PC-3 (cell line): ENCODE results near the gene TIMP1. TPM values are rescaled to one million over a fixed set of nuclear protein-coding genes. Genes with fewer than 3 reads are reported as not detected.
"Not testable (repeated sequence)": the region's sequence is repeated elsewhere in the genome, so short reads cannot be mapped to it uniquely, and the experiment has no call there.

ENCODE experiments used
- ATAC-seq: fragments of 200-7000 bp; cut with Tn5 transposase; 2 replicates; pipeline ENCODE4 v1.9.1; 2020; ENCODE audit warnings: mild to moderate bottlenecking, moderate library complexity
- BruUV-seq: library from RNA; stranded (reverse); fragments of 400-500 nt; replicated peaks from 2 replicates; lab custom pipeline; 2021; lab: Mats Ljungman, UMichigan
- CTCF ChIA-PET: fragments of 300-600 bp; sonication (Branson Sonifier 250); formaldehyde crosslinking; loops from one replicate; lab custom pipeline; 2022; ENCODE audit warnings: antibody characterized with exemption; lab: Charles Lee
- POLR2A ChIA-PET: fragments of 300-600 bp; sonication (Branson Sonifier 250); formaldehyde crosslinking; loops from one replicate; lab custom pipeline; 2022; ENCODE audit warnings: antibody characterized with exemption; ENCODE audit not compliant: unreplicated experiment; lab: Charles Lee
- DNase-seq: peaks from one replicate; pipeline ENCODE4 v3.0.0-alpha.2; 2015
- H2AFZ ChIP-seq: fragments of 300-600 bp; sonication (generic); 2 replicates; pipeline ENCODE4 v1.6.0; 2016; ENCODE audit warnings: antibody characterized with exemption, low read length
- H3F3A ChIP-seq: fragments of 300-600 bp; sonication (generic); one replicate; pipeline ENCODE4 v1.6.0; 2017; ENCODE audit warnings: antibody characterized with exemption, low read length, control low read depth, mild to moderate bottlenecking; ENCODE audit not compliant: unreplicated experiment
- H3K27ac ChIP-seq: fragments of 300-600 bp; sonication (generic); 2 replicates; pipeline ENCODE4 v1.5.1; 2016; ENCODE audit warnings: mild to moderate bottlenecking, low read length
- H3K27me3 ChIP-seq: fragments of 300-600 bp; sonication (generic); 2 replicates; pipeline ENCODE4 v1.6.1; 2016; ENCODE audit warnings: low read length, mixed read lengths
- H3K36me3 ChIP-seq: fragments of 300-600 bp; sonication (generic); 2 replicates; pipeline ENCODE4 v1.6.1; 2016; ENCODE audit warnings: low read depth, mixed run types, low read length, mixed read lengths
- H3K4me1 ChIP-seq: fragments of 300-600 bp; sonication (generic); 2 replicates; pipeline ENCODE4 v1.5.1; 2016; ENCODE audit warnings: low read length; ENCODE audit not compliant: insufficient read depth
- H3K4me2 ChIP-seq: fragments of 300-600 bp; sonication (generic); 2 replicates; pipeline ENCODE4 v1.6.0; 2016; ENCODE audit warnings: low read length
- H3K4me3 ChIP-seq: fragments of 300-600 bp; sonication (generic); 2 replicates; pipeline ENCODE4 v1.5.1; 2016; ENCODE audit warnings: mild to moderate bottlenecking, low read length, mixed read lengths
- H3K79me2 ChIP-seq: fragments of 300-600 bp; sonication (generic); 2 replicates; pipeline ENCODE4 v1.6.1; 2017; ENCODE audit warnings: low read length, mixed read lengths
- H3K9ac ChIP-seq: fragments of 300-600 bp; sonication (generic); 2 replicates; pipeline ENCODE4 v1.6.0; 2016; ENCODE audit warnings: mild to moderate bottlenecking, low read length
- H3K9me2 ChIP-seq: fragments of 300-600 bp; sonication (generic); replicated peaks from 2 replicates; pipeline ENCODE4 v1.6.1; 2016; ENCODE audit warnings: mixed run types, low read length, mixed read lengths
- H3K9me3 ChIP-seq: fragments of 300-600 bp; sonication (generic); 2 replicates; pipeline ENCODE4 v1.6.1; 2016; ENCODE audit warnings: low read length, mixed read lengths
- H4K20me1 ChIP-seq: fragments of 300-600 bp; sonication (generic); 2 replicates; pipeline ENCODE4 v1.6.1; 2016; ENCODE audit warnings: low read length, mixed read lengths
- CTCF ChIP-seq: fragments of 300-600 bp; sonication (generic); conservative IDR thresholded peaks from 2 replicates; pipeline ENCODE4 v1.5.1; 2017; ENCODE audit warnings: antibody characterized with exemption, low read depth, mild to moderate bottlenecking, low read length
- EZH2 ChIP-seq: fragments of 300-600 bp; sonication (generic); IDR thresholded peaks from one replicate; pipeline ENCODE4 v1.6.1; 2017; ENCODE audit warnings: antibody characterized with exemption, mild to moderate bottlenecking, low read length; ENCODE audit not compliant: unreplicated experiment
- EZH2phosphoT487 ChIP-seq: fragments of 300-600 bp; sonication (generic); IDR thresholded peaks from 2 replicates; pipeline ENCODE4 v1.6.1; 2018; ENCODE audit warnings: mild to moderate bottlenecking, antibody characterized with exemption, low read length, borderline replicate concordance
- intact Hi-C: fragments of 100-400 bp; cut with micrococcal nuclease; formaldehyde crosslinking; loops from 2 replicates; pipeline ENCODE4 v1.9.0; 2023
- total RNA-seq: library from RNA; depleted of rRNA; stranded (reverse); fragments of >200 nt; gene quantifications from 2 replicates; pipeline ENCODE4 v1.2.3, GENCODE V29; 2014

Gene TIMP1
- total RNA-seq, 1 experiment from 2014 or later = 222 TPM

GRCh38 chrX:47595716-47596251, 13.5 kb downstream of the TIMP1 start:
- no TSS peak for BruUV-seq
- DNase-seq = no peak
- no peaks in the 10 kb centered on the region for H3K9me3 ChIP-seq
- H3K27ac ChIP-seq = no peak overlapping the region
- no peaks in the 10 kb centered on the region for H3F3A ChIP-seq
- no peak overlapping the region for H3K4me2 ChIP-seq
- ATAC-seq = no peak
- H3K4me1 ChIP-seq = no peaks in the 10 kb centered on the region
- H4K20me1 ChIP-seq = no peaks in the 10 kb centered on the region
- no peak for TF ChIP-seq EZH2phosphoT487
- no peak for TF ChIP-seq CTCF
- TF ChIP-seq EZH2 = no peak
- no peak overlapping the region for H2AFZ ChIP-seq
- intact Hi-C loops = no loop called here
- no peak overlapping the region for H3K9ac ChIP-seq
- no peaks in the 10 kb centered on the region for H3K36me3 ChIP-seq
- H3K79me2 ChIP-seq = no peaks in the 10 kb centered on the region
- CTCF ChIA-PET = no interaction called here
- POLR2A ChIA-PET = no interaction called here
- H3K9me2 ChIP-seq = no peaks in the 10 kb centered on the region
- no peak overlapping the region for H3K4me3 ChIP-seq
- H3K27me3 ChIP-seq = no peaks in the 10 kb centered on the region

- BruUV-seq = no TSS peak
- Histone ChIP-seq H3K36me3 (no peaks in the 10 kb centered on the region), H3K79me2 (no peaks in the 10 kb centered on the region), H3F3A (no peaks in the 10 kb centered on the region), H3K27ac (no peak overlapping the region), H2AFZ (no peak overlapping the region), H3K9me2 (no peaks in the 10 kb centered on the region), H4K20me1 (no peaks in the 10 kb centered on the region), H3K9ac (no peak overlapping the region), H3K4me1 (no peaks in the 10 kb centered on the region), H3K9me3 (no peaks in the 10 kb centered on the region), H3K4me2 (no peak overlapping the region), H3K27me3 (no peaks in the 10 kb centered on the region), H3K4me3 (no peak overlapping the region)
- no peak for DNase-seq
- intact Hi-C loops = no loop called here
- CTCF ChIA-PET = no interaction called here
- no peak for TF ChIP-seq CTCF
- no peak for TF ChIP-seq EZH2
- TF ChIP-seq EZH2phosphoT487 = no peak
- no peak for ATAC-seq
- POLR2A ChIA-PET = no interaction called here
These were observed 14.0 kb downstream of the TIMP1 start for GRCh38 chrX:47596256-47596655.

GRCh38 chrX:47597222-47597621, 15.0 kb downstream of the TIMP1 start:
- intact Hi-C loops = no loop called here
- no peaks in the 10 kb centered on the region for H3F3A ChIP-seq
- no peaks in the 10 kb centered on the region for H4K20me1 ChIP-seq
- no peaks in the 10 kb centered on the region for H3K27me3 ChIP-seq
- TF ChIP-seq CTCF (no peak), EZH2phosphoT487 (no peak), EZH2 (no peak)
- ChIA-PET CTCF (no interaction called here), POLR2A (no interaction called here)
- H3K4me2 ChIP-seq = no peak overlapping the region
- H3K4me3 ChIP-seq = no peak overlapping the region
- no peaks in the 10 kb centered on the region for H3K9me3 ChIP-seq
- BruUV-seq = no TSS peak
- ATAC-seq = no peak
- no peak overlapping the region for H3K9ac ChIP-seq
- DNase-seq = no peak
- no peaks in the 10 kb centered on the region for H3K4me1 ChIP-seq
- no peaks in the 10 kb centered on the region for H3K36me3 ChIP-seq
- H3K27ac ChIP-seq = no peak overlapping the region
- H2AFZ ChIP-seq = no peak overlapping the region
- H3K79me2 ChIP-seq = no peaks in the 10 kb centered on the region
- H3K9me2 ChIP-seq = no peaks in the 10 kb centered on the region

- H3K36me3 ChIP-seq, H3K9me3 ChIP-seq, H3K79me2 ChIP-seq, CTCF ChIA-PET, DNase-seq, H3K9ac ChIP-seq, H3K4me3 ChIP-seq, ATAC-seq, H2AFZ ChIP-seq, BruUV-seq, H3K4me2 ChIP-seq, H3K27me3 ChIP-seq, H3K4me1 ChIP-seq, intact Hi-C loops, H4K20me1 ChIP-seq, H3K27ac ChIP-seq, H3K9me2 ChIP-seq, H3F3A ChIP-seq, POLR2A ChIA-PET: not testable (repeated sequence)
These were observed 20.9 kb downstream of the TIMP1 start for GRCh38 chrX:47603125-47603524.
